Mucosa of rectum (tissue), 2 donors: Measurements from ENCODE around the gene ACSS3.

Experiments used
- H3K27ac ChIP-seq, 2 donors: one replicate each; pipeline ENCODE4 v1.7.0; 2013; ENCODE audit warnings: inconsistent platforms in 2 of 2, low read depth in 2 of 2, low read length in 2 of 2
- H3K27me3 ChIP-seq, 2 donors: one replicate each; pipeline ENCODE4 v1.7.0; 2013; ENCODE audit warnings: low read length in 2 of 2; ENCODE audit not compliant: control insufficient read depth in 2 of 2, insufficient read depth in 2 of 2
- H3K36me3 ChIP-seq, 2 donors: one replicate each; pipeline ENCODE4 v1.7.0; 2013; ENCODE audit warnings: low read length in 2 of 2; ENCODE audit not compliant: control insufficient read depth in 2 of 2, insufficient read depth in 2 of 2
- H3K4me1 ChIP-seq, 2 donors: one replicate each; pipeline ENCODE4 v1.7.0; 2013; ENCODE audit warnings: low read length in 2 of 2, mild to moderate bottlenecking in 1 of 2; ENCODE audit not compliant: control insufficient read depth in 2 of 2, insufficient read depth in 2 of 2
- H3K4me3 ChIP-seq, 2 donors: one replicate each; pipeline ENCODE4 v1.7.0; 2013; ENCODE audit warnings: low read length in 2 of 2
- H3K9ac ChIP-seq, 2 donors: one replicate each; pipeline ENCODE4 v1.7.0; 2013; ENCODE audit warnings: low read length in 2 of 2, low read depth in 1 of 2, mild to moderate bottlenecking in 1 of 2
- H3K9me3 ChIP-seq, 2 donors: one replicate each; pipeline ENCODE4 v1.7.0; 2013; ENCODE audit warnings: low read length in 2 of 2; ENCODE audit not compliant: control insufficient read depth in 2 of 2
- donor health status: healthy.
- donor health status: Normal muscosa, but diverticular disease.

Gene ACSS3

GRCh38 chr12:81136519-81136918 is 58.6 kb downstream of the ACSS3 start:
- no peaks in the 10 kb centered on the region for H3K4me1 ChIP-seq
- no peaks in the 10 kb centered on the region for H3K27me3 ChIP-seq
- no peak overlapping the region for H3K9ac ChIP-seq
- no peak overlapping the region for H3K4me3 ChIP-seq
- no peaks in the 10 kb centered on the region for H3K9me3 ChIP-seq
- no peak overlapping the region for H3K27ac ChIP-seq
- no peaks in the 10 kb centered on the region for H3K36me3 ChIP-seq

DNA sequence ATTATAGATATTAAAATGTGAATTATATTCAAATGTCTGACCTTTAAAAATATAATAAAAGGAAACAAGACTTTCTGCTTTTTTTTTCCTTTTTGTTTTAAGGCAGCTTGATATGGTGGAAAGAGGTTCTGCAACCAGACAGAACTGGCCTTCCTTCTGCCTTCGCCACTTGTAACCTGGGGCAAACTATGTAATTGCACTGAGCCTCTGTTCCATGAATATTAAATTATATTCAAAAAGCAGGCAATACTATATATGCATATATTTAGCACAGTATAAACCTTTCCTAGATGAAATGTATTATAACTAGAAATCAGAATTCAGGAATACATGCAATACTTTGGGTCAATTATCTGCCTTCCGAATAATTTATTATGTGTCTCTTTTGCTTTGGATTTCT is 59.9 kb downstream of the ACSS3 start:
- Histone ChIP-seq H3K4me3 (no peak overlapping the region), H3K9me3 (no peaks in the 10 kb centered on the region), H3K27ac (no peak overlapping the region), H3K27me3 (no peaks in the 10 kb centered on the region), H3K36me3 (no peaks in the 10 kb centered on the region), H3K9ac (no peak overlapping the region), H3K4me1 (no peaks in the 10 kb centered on the region)

DNA sequence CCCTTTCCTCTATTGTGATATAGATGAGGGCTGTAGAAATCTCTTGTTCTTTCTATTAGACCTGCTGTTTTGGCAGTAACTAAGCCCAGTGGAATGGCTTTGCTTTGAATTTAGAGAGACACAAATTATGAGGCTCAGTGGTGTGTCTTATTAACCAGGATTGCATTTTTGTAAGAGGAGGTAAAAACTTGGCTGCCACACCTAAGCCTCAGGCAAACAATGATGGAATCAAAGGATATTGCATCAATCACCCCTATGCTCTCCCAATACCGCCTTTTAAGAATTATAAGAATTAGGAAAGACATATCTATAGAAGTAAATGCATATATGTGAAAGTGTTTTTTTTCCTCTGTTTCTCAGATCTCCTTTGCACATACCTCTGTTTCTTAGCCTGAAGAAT is 63.3 kb downstream of the ACSS3 start:
- Histone ChIP-seq H3K36me3 (no peaks in the 10 kb centered on the region), H3K4me1 (no peaks in the 10 kb centered on the region), H3K9me3 (no peaks in the 10 kb centered on the region), H3K27me3 (no peaks in the 10 kb centered on the region), H3K9ac (no peak overlapping the region), H3K4me3 (no peak overlapping the region), H3K27ac (no peak overlapping the region)

DNA sequence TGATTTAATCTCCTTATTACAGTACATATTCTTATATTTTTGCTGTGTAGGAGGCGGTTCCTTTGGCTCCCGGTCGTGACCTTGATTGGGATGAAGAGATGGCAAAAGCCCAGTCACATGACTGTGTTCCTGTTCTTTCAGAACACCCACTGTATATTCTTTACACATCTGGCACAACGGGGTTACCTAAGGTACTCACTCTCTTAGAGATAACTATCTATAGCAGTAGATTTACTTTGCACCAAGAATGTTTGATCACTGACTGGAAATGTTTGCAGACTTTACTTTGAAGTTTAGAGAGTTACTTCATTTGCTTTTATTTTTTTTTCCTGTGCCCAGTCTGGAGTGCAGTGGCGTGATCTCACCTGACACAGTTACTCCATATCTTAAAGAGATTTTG is 65.2 kb downstream of the ACSS3 start:
- H3K27ac ChIP-seq = no peak overlapping the region
- H3K4me1 ChIP-seq = no peaks in the 10 kb centered on the region
- H3K9me3 ChIP-seq = no peaks in the 10 kb centered on the region
- H3K4me3 ChIP-seq = no peak overlapping the region
- H3K9ac ChIP-seq = no peak overlapping the region
- no peaks in the 10 kb centered on the region for H3K27me3 ChIP-seq
- no peaks in the 10 kb centered on the region for H3K36me3 ChIP-seq

GRCh38 chr12:81146228-81147225 is 68.6 kb downstream of the ACSS3 start:
- Histone ChIP-seq H3K27ac (no peak overlapping the region), H3K9ac (no peak overlapping the region), H3K9me3 (no peaks in the 10 kb centered on the region), H3K27me3 (no peaks in the 10 kb centered on the region), H3K36me3 (no peaks in the 10 kb centered on the region), H3K4me1 (no peaks in the 10 kb centered on the region), H3K4me3 (no peak overlapping the region)

DNA sequence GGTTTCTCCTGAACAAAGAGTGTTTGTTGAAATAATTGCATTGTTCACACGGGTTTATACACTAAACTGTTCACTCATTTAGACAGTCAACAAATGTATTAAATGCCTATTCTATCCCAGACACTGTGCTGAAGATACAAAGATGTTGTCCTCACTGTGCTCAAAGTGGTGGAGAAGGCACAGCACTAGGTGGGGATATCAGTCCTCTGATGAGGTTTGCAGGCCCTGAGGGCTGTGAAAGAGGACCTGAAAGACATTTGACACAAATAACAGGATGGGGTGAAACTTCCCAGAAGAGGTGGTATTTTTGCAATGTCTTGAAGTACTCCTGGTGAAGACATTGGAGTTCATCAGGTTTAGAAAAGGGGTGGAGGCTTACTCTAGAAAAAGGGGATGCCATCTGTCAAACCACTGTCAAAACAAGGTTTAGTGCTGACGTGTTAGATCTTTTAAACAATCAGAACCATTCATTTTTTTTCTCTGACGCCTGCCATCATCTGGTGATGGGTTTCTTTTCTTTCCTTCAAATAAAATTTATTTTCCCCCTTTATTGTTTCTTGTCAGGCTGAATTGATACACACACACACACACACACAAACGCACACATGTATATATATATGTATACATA is 69.5 kb downstream of the ACSS3 start:
- H3K9ac ChIP-seq = no peak overlapping the region
- H3K9me3 ChIP-seq = no peaks in the 10 kb centered on the region
- H3K4me3 ChIP-seq = no peak overlapping the region
- H3K36me3 ChIP-seq = no peaks in the 10 kb centered on the region
- H3K4me1 ChIP-seq = no peaks in the 10 kb centered on the region
- no peak overlapping the region for H3K27ac ChIP-seq
- no peaks in the 10 kb centered on the region for H3K27me3 ChIP-seq

GRCh38 chr12:81150382-81150781 is 72.5 kb downstream of the ACSS3 start:
- H3K9me3 ChIP-seq = no peaks in the 10 kb centered on the region
- no peak overlapping the region for H3K4me3 ChIP-seq
- no peaks in the 10 kb centered on the region for H3K36me3 ChIP-seq
- H3K27me3 ChIP-seq = no peaks in the 10 kb centered on the region
- H3K4me1 ChIP-seq = no peaks in the 10 kb centered on the region
- no peak overlapping the region for H3K9ac ChIP-seq
- no peak overlapping the region for H3K27ac ChIP-seq

GRCh38 chr12:81159856-81160255 is 82.0 kb downstream of the ACSS3 start:
- Histone ChIP-seq H3K4me3 (no peak overlapping the region), H3K9ac (no peak overlapping the region), H3K27ac (no peak overlapping the region), H3K9me3 (no peaks in the 10 kb centered on the region), H3K4me1 (no peaks in the 10 kb centered on the region), H3K27me3 (no peaks in the 10 kb centered on the region), H3K36me3 (no peaks in the 10 kb centered on the region)

DNA sequence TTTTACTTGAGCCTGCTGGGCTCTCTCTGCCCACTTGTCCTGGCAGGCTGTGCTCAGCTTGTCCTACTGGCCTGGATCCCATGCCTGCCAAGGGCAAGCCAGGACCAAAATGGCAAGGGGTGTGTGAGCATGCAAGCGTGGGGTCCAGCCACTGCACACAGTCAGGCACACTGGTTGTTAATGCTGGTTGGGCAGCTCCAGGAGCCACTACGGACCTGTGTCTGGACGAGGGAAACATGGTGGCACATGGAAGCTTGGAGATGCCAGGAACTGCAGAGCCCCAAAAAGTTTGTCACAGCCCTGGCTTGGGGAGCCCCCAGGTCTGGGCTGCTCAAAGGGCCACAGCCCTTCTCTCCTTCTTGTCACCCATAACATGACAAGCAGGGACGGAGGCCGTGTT is 83.8 kb downstream of the ACSS3 start:
- no peak overlapping the region for H3K27ac ChIP-seq
- no peaks in the 10 kb centered on the region for H3K4me1 ChIP-seq
- no peaks in the 10 kb centered on the region for H3K36me3 ChIP-seq
- no peaks in the 10 kb centered on the region for H3K9me3 ChIP-seq
- H3K27me3 ChIP-seq = no peaks in the 10 kb centered on the region
- H3K4me3 ChIP-seq = no peak overlapping the region
- H3K9ac ChIP-seq = no peak overlapping the region

- Histone ChIP-seq H3K27ac (no peak overlapping the region), H3K4me3 (no peak overlapping the region), H3K36me3 (no peaks in the 10 kb centered on the region)
These were observed 84.7 kb downstream of the ACSS3 start for GRCh38 chr12:81162391-81163136.

More at GRCh38 chr12:81162391-81163136, 84.7 kb downstream of the ACSS3 start:
- no peaks in the 10 kb centered on the region for H3K9me3 ChIP-seq
- H3K27me3 ChIP-seq = no peaks in the 10 kb centered on the region
- H3K4me1 ChIP-seq = no peaks in the 10 kb centered on the region
- no peak overlapping the region for H3K9ac ChIP-seq
